Measurements from ENCODE around the gene RPL13A. TPM values are rescaled to one million over a fixed set of nuclear protein-coding genes. Genes with fewer than 3 reads are reported as not detected.
A peak's percentile ranks its signal among the peaks of the same experiment; 100 is the strongest.

The RPL13A gene
- total and polyA plus RNA-seq, 5 donors from 2014 or later, result 1,768 to 3,622 (median 2,937) TPM

- H3K27ac Mint-ChIP-seq, result peak overlapping the region; percentile 97 to 98 (median 98)
- Histone ChIP-seq H3K4me1 (ENCODE audit: control insufficient read depth, insufficient read depth, low read length, poor library complexity, severe bottlenecking) (peaks cover 41% of the 10 kb centered on the region), H3K36me3 (ENCODE audit: control insufficient read depth, insufficient read depth, low read length) (peaks cover 60% of the 10 kb centered on the region), H3K27ac (ENCODE audit: insufficient read depth, low read length, poor library complexity, severe bottlenecking) (peak overlapping the region; percentile 79), H3K27me3 (ENCODE audit: control insufficient read depth, insufficient read depth, low read length) (no peaks in the 10 kb centered on the region), H3K4me3 (ENCODE audit: low read depth, low read length) (peak overlapping the region; percentile 99), H3K9me3 (ENCODE audit: control insufficient read depth in 2 of 2, low read length in 2 of 2) (no peaks in the 10 kb centered on the region)
- DNase-seq (no peak), ATAC-seq (ENCODE audit: low read depth in 2 of 2) (no peak)
- H3K9me3 Mint-ChIP-seq, result peaks cover 0 to 2% (median 0%) of the 10 kb centered on the region in 7 donors
- H3K4me1 Mint-ChIP-seq, result peaks cover 0 to 71% (median 39%) of the 10 kb centered on the region in 4 donors
- H3K36me3 Mint-ChIP-seq, result peaks cover 42% of the 10 kb centered on the region
- H3K4me3 Mint-ChIP-seq, result peak overlapping the region; percentile 93 to 98 (median 98)
- H3K27me3 Mint-ChIP-seq, result no peaks in the 10 kb centered on the region
These were observed 1.6 kb downstream of the RPL13A start for GRCh38 chr19:49488863-49489537.

DNA sequence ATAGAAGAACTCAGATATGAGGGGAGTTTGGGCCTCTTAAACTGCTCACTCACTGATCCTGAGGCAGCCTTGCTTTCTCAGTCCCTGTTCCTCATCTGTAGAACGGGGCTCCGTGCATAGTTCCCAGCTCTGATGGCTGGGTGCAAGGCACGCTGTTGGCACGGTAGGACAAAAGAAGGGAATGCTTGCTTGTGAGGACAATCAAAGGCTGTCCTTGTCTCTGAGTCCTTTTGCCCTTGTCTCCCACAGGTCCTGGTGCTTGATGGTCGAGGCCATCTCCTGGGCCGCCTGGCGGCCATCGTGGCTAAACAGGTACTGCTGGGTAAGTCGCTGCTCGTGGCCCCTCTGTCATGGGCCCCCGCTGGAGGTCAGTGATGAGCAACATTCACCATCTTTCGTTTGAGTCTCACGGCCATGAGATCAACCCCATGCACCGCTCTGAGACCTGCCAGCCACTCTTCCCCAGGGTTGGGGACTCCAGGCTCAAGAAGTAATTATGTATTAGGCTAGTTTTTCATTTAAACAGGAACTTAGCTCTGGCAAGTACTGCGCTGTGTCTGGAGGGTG lies 2.3 kb downstream of the RPL13A start:
- peak overlapping the region; percentile 60 to 98 (median 73) for H3K27ac Mint-ChIP-seq
- no peak for ATAC-seq (ENCODE audit: low read depth in 2 of 2)
- H3K36me3 ChIP-seq (ENCODE audit: control insufficient read depth, insufficient read depth, low read length), result peaks cover 56% of the 10 kb centered on the region
- H3K27me3 Mint-ChIP-seq, result no peaks in the 10 kb centered on the region
- peaks cover 0 to 2% (median 0%) of the 10 kb centered on the region in 7 donors for H3K9me3 Mint-ChIP-seq
- H3K4me3 Mint-ChIP-seq, result peak overlapping the region; percentile 93 to 98 (median 98)
- H3K4me1 ChIP-seq (ENCODE audit: control insufficient read depth, insufficient read depth, low read length, poor library complexity, severe bottlenecking), result peaks cover 41% of the 10 kb centered on the region
- peak overlapping the region; percentile 99 for H3K4me3 ChIP-seq (ENCODE audit: low read depth, low read length)
- H3K36me3 Mint-ChIP-seq, result peaks cover 42% of the 10 kb centered on the region
- DNase-seq, result no peak
- H3K4me1 Mint-ChIP-seq, result peaks cover 0 to 68% (median 39%) of the 10 kb centered on the region in 4 donors
- peak overlapping the region; percentile 79 for H3K27ac ChIP-seq (ENCODE audit: insufficient read depth, low read length, poor library complexity, severe bottlenecking)
- H3K9me3 ChIP-seq (ENCODE audit: control insufficient read depth in 2 of 2, low read length in 2 of 2), result no peaks in the 10 kb centered on the region
- H3K27me3 ChIP-seq (ENCODE audit: control insufficient read depth, insufficient read depth, low read length), result no peaks in the 10 kb centered on the region

DNA sequence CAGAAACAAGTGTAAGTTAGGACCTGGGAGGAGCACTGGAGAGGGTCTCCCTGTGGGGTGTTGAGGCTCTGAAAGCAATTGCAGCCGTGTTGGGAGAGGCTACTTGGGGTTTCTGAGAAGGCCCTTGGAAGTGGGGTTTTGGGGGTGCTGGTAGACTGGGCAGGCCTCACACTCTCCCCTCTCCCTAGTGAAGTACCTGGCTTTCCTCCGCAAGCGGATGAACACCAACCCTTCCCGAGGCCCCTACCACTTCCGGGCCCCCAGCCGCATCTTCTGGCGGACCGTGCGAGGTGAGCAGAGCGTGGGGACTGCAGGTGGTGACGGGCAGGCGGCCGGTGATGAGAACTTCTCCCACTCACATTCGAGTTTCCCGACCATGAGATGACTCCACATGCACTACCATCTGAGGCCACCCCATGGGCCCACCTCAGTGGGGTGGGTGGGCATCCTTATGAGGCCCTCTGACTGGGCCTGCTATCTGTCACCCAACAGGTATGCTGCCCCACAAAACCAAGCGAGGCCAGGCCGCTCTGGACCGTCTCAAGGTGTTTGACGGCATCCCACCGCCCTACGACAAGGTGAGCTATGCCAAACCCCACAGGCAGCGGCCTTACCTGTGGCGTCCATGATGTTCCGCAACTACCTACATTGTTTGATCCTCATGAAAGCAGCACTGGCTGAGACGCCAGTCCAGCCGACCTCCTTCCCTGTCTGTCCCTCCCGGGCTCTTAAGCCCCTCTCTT lies 3.0 kb downstream of the RPL13A start:
- Histone ChIP-seq H3K4me1 (ENCODE audit: control insufficient read depth, insufficient read depth, low read length, poor library complexity, severe bottlenecking) (peaks cover 42% of the 10 kb centered on the region), H3K9me3 (ENCODE audit: control insufficient read depth in 2 of 2, low read length in 2 of 2) (no peaks in the 10 kb centered on the region), H3K4me3 (ENCODE audit: low read depth, low read length) (peak overlapping the region; percentile 99), H3K27me3 (ENCODE audit: control insufficient read depth, insufficient read depth, low read length) (no peaks in the 10 kb centered on the region), H3K36me3 (ENCODE audit: control insufficient read depth, insufficient read depth, low read length) (peaks cover 49% of the 10 kb centered on the region), H3K27ac (ENCODE audit: insufficient read depth, low read length, poor library complexity, severe bottlenecking) (peak overlapping the region; percentile 79)
- Mint-ChIP-seq H3K27me3 (no peaks in the 10 kb centered on the region), H3K4me1 (peaks cover 0 to 74% (median 39%) of the 10 kb centered on the region in 4 donors), H3K36me3 (peaks cover 42% of the 10 kb centered on the region), H3K4me3 (peak overlapping the region; percentile 93 to 98 (median 98)), H3K9me3 (peaks cover 0 to 2% (median 0%) of the 10 kb centered on the region in 7 donors), H3K27ac (peak overlapping the region; percentile 73 to 98 (median 85))
- DNase-seq (no peak), ATAC-seq (ENCODE audit: low read depth in 2 of 2) (no peak)

DNA sequence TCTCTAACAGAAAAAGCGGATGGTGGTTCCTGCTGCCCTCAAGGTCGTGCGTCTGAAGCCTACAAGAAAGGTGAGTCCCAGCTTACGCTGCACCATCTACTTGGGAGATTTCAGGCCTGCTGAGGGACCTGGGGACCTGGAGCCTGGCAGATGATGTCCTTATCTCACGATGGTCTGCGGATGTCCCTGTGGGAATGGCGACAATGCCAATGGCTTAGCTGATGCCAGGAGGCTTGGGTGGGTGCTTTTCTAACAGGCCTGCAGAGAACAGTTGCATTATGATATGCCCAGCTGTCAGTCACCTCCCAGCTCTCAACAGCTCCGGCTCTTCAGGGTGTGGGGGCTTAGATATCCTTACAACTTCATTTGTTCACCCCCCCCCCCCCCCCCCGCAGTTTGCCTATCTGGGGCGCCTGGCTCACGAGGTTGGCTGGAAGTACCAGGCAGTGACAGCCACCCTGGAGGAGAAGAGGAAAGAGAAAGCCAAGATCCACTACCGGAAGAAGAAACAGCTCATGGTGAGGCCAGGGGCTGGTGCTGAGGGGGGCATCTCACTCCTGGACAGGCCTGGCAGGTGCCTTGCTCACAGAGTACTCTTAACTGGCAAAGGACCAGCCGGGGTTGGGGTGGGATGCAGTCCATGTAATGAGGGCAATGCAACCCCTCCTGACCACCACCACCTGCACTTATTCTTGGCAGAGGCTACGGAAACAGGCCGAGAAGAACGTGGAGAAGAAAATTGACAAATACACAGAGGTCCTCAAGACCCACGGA lies 3.8 kb downstream of the RPL13A start:
- peaks cover 40% of the 10 kb centered on the region for H3K36me3 Mint-ChIP-seq
- peak overlapping the region in 3 of 4 donors; percentile 43 to 93 (median 61) for H3K4me3 Mint-ChIP-seq
- no peak overlapping the region for H3K27ac ChIP-seq (ENCODE audit: insufficient read depth, low read length, poor library complexity, severe bottlenecking)
- H3K27ac Mint-ChIP-seq, result peak overlapping the region in 2 of 3 donors; percentile 29 to 51
- H3K27me3 Mint-ChIP-seq, result peaks cover 5% of the 10 kb centered on the region
- peaks cover 0 to 2% (median 0%) of the 10 kb centered on the region in 7 donors for H3K9me3 Mint-ChIP-seq
- H3K9me3 ChIP-seq (ENCODE audit: control insufficient read depth in 2 of 2, low read length in 2 of 2), result no peaks in the 10 kb centered on the region
- no peak overlapping the region for H3K4me3 ChIP-seq (ENCODE audit: low read depth, low read length)
- ATAC-seq (ENCODE audit: low read depth in 2 of 2) (no peak), DNase-seq (no peak)
- H3K36me3 ChIP-seq (ENCODE audit: control insufficient read depth, insufficient read depth, low read length), result peaks cover 42% of the 10 kb centered on the region
- no peaks in the 10 kb centered on the region for H3K27me3 ChIP-seq (ENCODE audit: control insufficient read depth, insufficient read depth, low read length)
- H3K4me1 ChIP-seq (ENCODE audit: control insufficient read depth, insufficient read depth, low read length, poor library complexity, severe bottlenecking), result peaks cover 44% of the 10 kb centered on the region
- H3K4me1 Mint-ChIP-seq, result peaks cover 0 to 75% (median 39%) of the 10 kb centered on the region in 4 donors

GRCh38 chr19:49491804-49492572 lies 4.6 kb downstream of the RPL13A start:
- DNase-seq, result no peak
- Mint-ChIP-seq H3K27ac (peak overlapping the region; percentile 20 to 92 (median 80)), H3K36me3 (peaks cover 39% of the 10 kb centered on the region), H3K9me3 (peaks cover 0 to 2% (median 0%) of the 10 kb centered on the region in 7 donors), H3K4me1 (peaks cover under 1 to 77% (median 39%) of the 10 kb centered on the region in 4 donors), H3K27me3 (peaks cover 5% of the 10 kb centered on the region), H3K4me3 (peak overlapping the region; percentile 24 to 72 (median 52))
- Histone ChIP-seq H3K27me3 (ENCODE audit: control insufficient read depth, insufficient read depth, low read length) (no peaks in the 10 kb centered on the region), H3K27ac (ENCODE audit: insufficient read depth, low read length, poor library complexity, severe bottlenecking) (no peak overlapping the region), H3K4me3 (ENCODE audit: low read depth, low read length) (no peak overlapping the region), H3K4me1 (ENCODE audit: control insufficient read depth, insufficient read depth, low read length, poor library complexity, severe bottlenecking) (peaks cover 44% of the 10 kb centered on the region), H3K9me3 (ENCODE audit: control insufficient read depth in 2 of 2, low read length in 2 of 2) (no peaks in the 10 kb centered on the region), H3K36me3 (ENCODE audit: control insufficient read depth, insufficient read depth, low read length) (peaks cover 38% of the 10 kb centered on the region)
- ATAC-seq (ENCODE audit: low read depth in 2 of 2), result no peak

GRCh38 chr19:49492573-49493405 lies 5.4 kb downstream of the RPL13A start:
- H3K27me3 ChIP-seq (ENCODE audit: control insufficient read depth, insufficient read depth, low read length), result no peaks in the 10 kb centered on the region
- DNase-seq, result no peak
- H3K4me1 Mint-ChIP-seq, result peaks cover 6 to 79% (median 40%) of the 10 kb centered on the region in 4 donors
- H3K36me3 Mint-ChIP-seq, result peaks cover 36% of the 10 kb centered on the region
- no peak for ATAC-seq (ENCODE audit: low read depth in 2 of 2)
- peaks cover 49% of the 10 kb centered on the region for H3K4me1 ChIP-seq (ENCODE audit: control insufficient read depth, insufficient read depth, low read length, poor library complexity, severe bottlenecking)
- H3K27ac Mint-ChIP-seq, result peak overlapping the region; percentile 71 to 92 (median 80)
- H3K9me3 Mint-ChIP-seq, result peaks cover 0 to 2% (median 0%) of the 10 kb centered on the region in 7 donors
- H3K27me3 Mint-ChIP-seq, result peaks cover 5% of the 10 kb centered on the region
- peaks cover 42% of the 10 kb centered on the region for H3K36me3 ChIP-seq (ENCODE audit: control insufficient read depth, insufficient read depth, low read length)
- H3K9me3 ChIP-seq (ENCODE audit: control insufficient read depth in 2 of 2, low read length in 2 of 2), result no peaks in the 10 kb centered on the region
- no peak overlapping the region for H3K27ac ChIP-seq (ENCODE audit: insufficient read depth, low read length, poor library complexity, severe bottlenecking)
- peak overlapping the region; percentile 21 to 72 (median 63) for H3K4me3 Mint-ChIP-seq
- no peak overlapping the region for H3K4me3 ChIP-seq (ENCODE audit: low read depth, low read length)

Measured in CD4-positive, CD25-positive, alpha-beta regulatory T cell (primary cell).